HepG2 (cell line): ENCODE results near the gene PRR14. TPM values are rescaled to one million over a fixed set of nuclear protein-coding genes. Genes with fewer than 3 reads are reported as not detected.

Source experiments
- AGO2 ChIP-seq: fragments of 200-400 bp; formaldehyde crosslinking; optimal IDR thresholded peaks from 2 replicates; pipeline ENCODE3; 2017; ENCODE audit warnings: mild to moderate bottlenecking, low read depth, low read length, moderate library complexity
- ATM ChIP-seq: fragments of 450-650 bp; IDR thresholded peaks from 2 replicates; pipeline ENCODE4 v1.7.1; 2017; ENCODE audit warnings: mild to moderate bottlenecking, borderline replicate concordance
- GPN1 ChIP-seq: sonication (generic); formaldehyde crosslinking; IDR thresholded peaks from 2 replicates; pipeline ENCODE4 v1.5.1; 2020; ENCODE audit warnings: missing genetic modification reagents, borderline replicate concordance
- HIC2 ChIP-seq: sonication (generic); formaldehyde crosslinking; IDR thresholded peaks from 2 replicates; pipeline ENCODE4 v1.9.0; 2022; ENCODE audit warnings: low read depth, missing genetic modification reagents
- MAZ ChIP-seq, 2 experiments: sonication (generic) in 1 of 2; formaldehyde crosslinking in 1 of 2; IDR thresholded peaks; 2 replicates each; pipeline versions ENCODE4 v1.5.0 to v1.6.1; 2012 to 2020; ENCODE audit warnings: low read depth in 2 of 2, mild to moderate bottlenecking in 2 of 2, borderline replicate concordance in 1 of 2, improper control_type of control experiment in 1 of 2, low read length in 1 of 2, missing genetic modification reagents in 1 of 2, moderate library complexity in 1 of 2
- NFRKB ChIP-seq: fragments of 450-650 bp; IDR thresholded peaks from 2 replicates; pipeline ENCODE4 v1.6.1; 2017
- NR2F6 ChIP-seq, 2 experiments: IDR thresholded peaks; 2 replicates each; pipeline ENCODE4 v1.6.1; 2016; ENCODE audit warnings: antibody characterized with exemption in 1 of 2, mild to moderate bottlenecking in 1 of 2
- PRPF4 ChIP-seq: fragments of 200-400 bp; formaldehyde crosslinking; IDR thresholded peaks from 2 replicates; pipeline ENCODE4 v1.6.1; 2016; ENCODE audit warnings: low read length, low read depth; ENCODE audit not compliant: poor library complexity, severe bottlenecking
- STAT5B ChIP-seq: sonication (generic); formaldehyde crosslinking; IDR thresholded peaks from 2 replicates; pipeline ENCODE4 v1.4.0; 2020; ENCODE audit warnings: missing genetic modification reagents
- STAT6 ChIP-seq: sonication (generic); formaldehyde crosslinking; IDR thresholded peaks from 2 replicates; pipeline ENCODE4 v1.4.0; 2020; ENCODE audit warnings: missing genetic modification reagents, mild to moderate bottlenecking, borderline replicate concordance
- THYN1 ChIP-seq: sonication (generic); formaldehyde crosslinking; IDR thresholded peaks from 2 replicates; pipeline ENCODE4 v1.8.1; 2023; ENCODE audit warnings: low read depth, mild to moderate bottlenecking, moderate library complexity, missing genetic modification reagents, borderline replicate concordance
- ZBTB21 ChIP-seq: sonication (generic); formaldehyde crosslinking; IDR thresholded peaks from 2 replicates; pipeline ENCODE4 v1.4.0; 2020; ENCODE audit warnings: missing genetic modification reagents
- ZNF136 ChIP-seq: sonication (generic); formaldehyde crosslinking; IDR thresholded peaks from 2 replicates; pipeline ENCODE4 v1.8.1; 2022; ENCODE audit warnings: low read depth, mild to moderate bottlenecking, moderate library complexity, missing genetic modification reagents
- ZNF343 ChIP-seq: sonication (generic); formaldehyde crosslinking; IDR thresholded peaks from 2 replicates; pipeline ENCODE4 v1.4.0; 2020; ENCODE audit warnings: mild to moderate bottlenecking, missing genetic modification reagents
- ZNF576 ChIP-seq: sonication (generic); formaldehyde crosslinking; IDR thresholded peaks from 2 replicates; pipeline ENCODE4 v1.4.0; 2020; ENCODE audit warnings: mild to moderate bottlenecking, missing genetic modification reagents
- ZNF609 ChIP-seq: sonication (generic); formaldehyde crosslinking; IDR thresholded peaks from 2 replicates; pipeline ENCODE4 v1.4.0; 2020; ENCODE audit warnings: mild to moderate bottlenecking, missing genetic modification reagents, borderline replicate concordance
- ZNF670 ChIP-seq: sonication (generic); formaldehyde crosslinking; IDR thresholded peaks from 2 replicates; pipeline ENCODE4 v1.8.0; 2022; ENCODE audit warnings: mild to moderate bottlenecking, missing genetic modification reagents, borderline replicate concordance
- ZNF776 ChIP-seq: sonication (generic); formaldehyde crosslinking; IDR thresholded peaks from 2 replicates; pipeline ENCODE4 v1.4.0; 2020; ENCODE audit warnings: mild to moderate bottlenecking, missing genetic modification reagents
- polyA plus RNA-seq, 8 experiments: library from polyadenylated mRNA; depleted of rRNA in 3 of 8; stranded (reverse) in 7 of 8; unstranded in 1 of 8; fragments of >200 nt; fragmentation: Illumina TruSeq in 4 of 8; extraction: Trizol in 4 of 8; gene quantifications; 2 replicates each; pipeline versions ENCODE4 v1.2.1 to v1.2.3, GENCODE V29; 2011 to 2016; ENCODE audit warnings: low read depth in 4 of 8, missing spikeins in 1 of 8, mixed read lengths in 1 of 8; ENCODE audit not compliant: insufficient read depth in 1 of 8
- total RNA-seq, 5 experiments: library from RNA; depleted of rRNA; stranded (reverse); fragments of >200 nt; fragmentation: Illumina TruSeq; extraction: Trizol; gene quantifications; 2 replicates each; pipeline ENCODE4 v1.2.3, GENCODE V29; 2016; ENCODE audit warnings: low read depth in 1 of 5

Gene PRR14
- total and polyA plus RNA-seq, 2 of the 13 experiments (the other 11 are each of a cell fraction or from before 2014, with no cell fraction given) = 8.4 to 11.0 TPM

- TF ChIP-seq MAZ (IDR thresholded peaks at IDR 0.05; ENCODE audit: borderline replicate concordance, low read depth, low read length) = peak; percentile 7
- TF ChIP-seq MAZ (CRISPR knock-in tag; IDR thresholded peaks at IDR 0.05; ENCODE audit: low read depth) = peak; percentile 70
- 0 out of 2 replicates have a peak, but pooled peaks have one; percentile 23 for TF ChIP-seq ZNF136
- TF ChIP-seq THYN1 = no peak
- no peak for TF ChIP-seq HIC2
- TF ChIP-seq ZNF609 (CRISPR knock-in tag) = no peak
- no peak for TF ChIP-seq NR2F6 (IDR thresholded peaks at IDR 0.05)
- no peak for TF ChIP-seq NR2F6 (CRISPR knock-in tag; IDR thresholded peaks at IDR 0.05)
- TF ChIP-seq STAT5B (CRISPR knock-in tag) = no peak
- TF ChIP-seq NFRKB = no peak
- TF ChIP-seq PRPF4 = no peak
- TF ChIP-seq AGO2 = peak; percentile 59
- TF ChIP-seq ATM = no peak
- peak; percentile 13; the same call in 1 of the 2 replicates for TF ChIP-seq ZNF776 (CRISPR knock-in tag)
- TF ChIP-seq STAT6 (CRISPR knock-in tag) = no peak
- TF ChIP-seq GPN1 = no peak
- TF ChIP-seq ZNF343 = no peak
- no peak for TF ChIP-seq ZNF576 (CRISPR knock-in tag)
- no peak for TF ChIP-seq ZBTB21 (CRISPR knock-in tag)
- TF ChIP-seq ZNF670 (CRISPR knock-in tag) = no peak; the same call in 1 of the 2 replicates
Observed at GRCh38 chr16:30658731-30659506, 8.2 kb downstream of the PRR14 start (continued).
